Astrocyte of the cerebellum (primary cell): Measurements from ENCODE around the gene PLXNB2.
A peak's percentile ranks its signal among the peaks of the same experiment; 100 is the strongest.

ENCODE experiments used
- DNase-seq: peaks from one replicate; pipeline ENCODE4 v3.0.0-alpha.2; 2011; ENCODE audit warnings: low read depth
- H3K4me3 ChIP-seq: 2 replicates; pipeline ENCODE4 v1.5.1; 2011; ENCODE audit warnings: mild to moderate bottlenecking, low read depth, low read length, moderate library complexity
- CTCF ChIP-seq: IDR thresholded peaks from 2 replicates; pipeline ENCODE4 v1.5.1; 2012; ENCODE audit warnings: low read length, low read depth, moderate library complexity, mild to moderate bottlenecking; ENCODE audit errors: missing control alignments
- in situ Hi-C: cut with HindIII; loops from 2 replicates; pipeline ENCODE4 v1.10.0; 2017; ENCODE audit warnings: low sequenced_read_pairs

Gene PLXNB2

GRCh38 chr22:50286701-50287318, 20.6 kb downstream of the PLXNB2 start:
- in situ Hi-C loops = no loop called here
- no peak for DNase-seq
- H3K4me3 ChIP-seq = no peak overlapping the region
- no peak for TF ChIP-seq CTCF

- TF ChIP-seq CTCF = no peak
- H3K4me3 ChIP-seq = no peak overlapping the region
- in situ Hi-C loops = no loop called here
- no peak for DNase-seq
Measured at GRCh38 chr22:50286275-50286674, 21.2 kb downstream of the PLXNB2 start.

- H3K4me3 ChIP-seq = no peak overlapping the region
- no peak for DNase-seq
- TF ChIP-seq CTCF = no peak
- in situ Hi-C loops = no loop called here
Measured at GRCh38 chr22:50285568-50286229, 21.7 kb downstream of the PLXNB2 start.

- no peak for TF ChIP-seq CTCF
- in situ Hi-C loops = no loop called here
- H3K4me3 ChIP-seq = no peak overlapping the region
- DNase-seq = no peak
Measured at GRCh38 chr22:50284479-50284878, 23.0 kb downstream of the PLXNB2 start.

GRCh38 chr22:50283821-50284220, 23.6 kb downstream of the PLXNB2 start:
- no peak for DNase-seq
- in situ Hi-C loops = no loop called here
- TF ChIP-seq CTCF = no peak
- H3K4me3 ChIP-seq = no peak overlapping the region

- no peak for TF ChIP-seq CTCF
- H3K4me3 ChIP-seq = no peak overlapping the region
- DNase-seq = peak; percentile 45
- in situ Hi-C loops = no loop called here
Measured at GRCh38 chr22:50282361-50283155, 24.9 kb downstream of the PLXNB2 start.
